Endodermal cell (in vitro differentiated cells): ENCODE measurements around the gene FYB2. TPM values are rescaled to one million over a fixed set of nuclear protein-coding genes. Genes with fewer than 3 reads are reported as not detected.

ENCODE experiments used
- DNase-seq: peaks from one replicate; pipeline ENCODE4 v3.0.0-alpha.2; 2017
- H3K27ac ChIP-seq: 2 replicates; pipeline ENCODE4 v1.5.1; 2013; ENCODE audit warnings: mild to moderate bottlenecking, low read depth, low read length, moderate library complexity
- H3K27me3 ChIP-seq: 2 replicates; pipeline ENCODE4 v1.6.1; 2013; ENCODE audit warnings: mild to moderate bottlenecking, low read length, moderate library complexity; ENCODE audit not compliant: insufficient read depth, control insufficient read depth, poor library complexity, severe bottlenecking
- H3K36me3 ChIP-seq: 2 replicates; pipeline ENCODE4 v1.7.0; 2013; ENCODE audit warnings: mild to moderate bottlenecking, low read length, moderate library complexity; ENCODE audit not compliant: control insufficient read depth, insufficient read depth
- H3K4me1 ChIP-seq: one replicate; pipeline ENCODE4 v1.7.0; 2013; ENCODE audit warnings: low read length; ENCODE audit not compliant: control insufficient read depth, insufficient read depth
- H3K4me3 ChIP-seq: 2 replicates; pipeline ENCODE4 v1.5.1; 2013; ENCODE audit warnings: mild to moderate bottlenecking, low read length, moderate library complexity
- H3K9ac ChIP-seq: 2 replicates; pipeline ENCODE4 v1.6.1; 2013; ENCODE audit warnings: mild to moderate bottlenecking, low read length, moderate library complexity; ENCODE audit not compliant: poor library complexity, severe bottlenecking; ENCODE audit errors: extremely low read depth
- H3K9me3 ChIP-seq: 2 replicates; pipeline ENCODE4 v1.6.1; 2013; ENCODE audit warnings: mild to moderate bottlenecking, low read length, moderate library complexity; ENCODE audit not compliant: control insufficient read depth
- H3K27ac Mint-ChIP-seq: 2 replicates; pipeline ENCODE4 v1.8.0; 2020; ENCODE audit warnings: mixed read lengths
- H3K27me3 Mint-ChIP-seq: 2 replicates; pipeline ENCODE4 v1.8.0; 2021; ENCODE audit warnings: mild to moderate bottlenecking, mixed read lengths; ENCODE audit not compliant: insufficient read depth
- H3K36me3 Mint-ChIP-seq: 2 replicates; pipeline ENCODE4 v1.8.0; 2020; ENCODE audit warnings: low read depth, mixed read lengths
- H3K4me1 Mint-ChIP-seq: 2 replicates; pipeline ENCODE4 v1.8.0; 2020; ENCODE audit warnings: mixed read lengths
- H3K4me3 Mint-ChIP-seq: 2 replicates; pipeline ENCODE4 v1.8.0; 2020; ENCODE audit warnings: mild to moderate bottlenecking, moderate library complexity, mixed read lengths
- H3K9me3 Mint-ChIP-seq: 2 replicates; pipeline ENCODE4 v1.8.0; 2020; ENCODE audit warnings: mild to moderate bottlenecking, mixed read lengths
- CTCF ChIP-seq: fragments of 200-600 bp; sonication (generic); conservative IDR thresholded peaks from 2 replicates; pipeline ENCODE4 v1.5.0; 2021; ENCODE audit warnings: antibody characterized with exemption, mild to moderate bottlenecking
- WGBS, 2 experiments: methylation state at CpG; one replicate each; pipeline versions ENCODE4 v1.1.5 to v1.1.7; 2013; ENCODE audit warnings: missing lambda C conversion rate in 2 of 2, mixed read lengths in 1 of 2; ENCODE audit not compliant: insufficient coverage in 1 of 2, insufficient read length in 1 of 2; 5-methylcytosine and 5-hydroxymethylcytosine counted together
- total RNA-seq, 2 donors: library from RNA; stranded (reverse); fragmentation: NEBNext Ultra II Directional in 1 of 2; extraction: Animal tissue kit (Norgen Biotek cat#: 25700) in 1 of 2; gene quantifications; 2 replicates in 1 of 2; 3 replicates in 1 of 2; pipeline ENCODE4 v1.2.1, GENCODE V29; 2021

Gene FYB2
- total RNA-seq, 2 donors from 2014 or later: 8.2 to 12.0 TPM

GRCh38 chr1:56795870-56796269, 23.3 kb downstream of the FYB2 start:
- no peaks in the 10 kb centered on the region for H3K36me3 Mint-ChIP-seq
- no peaks in the 10 kb centered on the region for H3K9me3 Mint-ChIP-seq
- peaks cover 2% of the 10 kb centered on the region for H3K27me3 Mint-ChIP-seq
- H3K27me3 ChIP-seq: no peaks in the 10 kb centered on the region
- H3K4me1 ChIP-seq: peaks cover 14% of the 10 kb centered on the region
- H3K9me3 ChIP-seq: no peaks in the 10 kb centered on the region
- 96 to 100% methylated on average over 1 to 3 of the region's 4 CpGs for WGBS, 2 experiments
- H3K9ac ChIP-seq: no peak overlapping the region
- H3K36me3 ChIP-seq: no peaks in the 10 kb centered on the region
- TF ChIP-seq CTCF: no peak
- H3K27ac ChIP-seq: no peak overlapping the region
- no peak overlapping the region for H3K4me3 ChIP-seq
- no peak overlapping the region for H3K4me3 Mint-ChIP-seq
- no peak overlapping the region for H3K27ac Mint-ChIP-seq
- DNase-seq: no peak
- H3K4me1 Mint-ChIP-seq: peaks cover 33% of the 10 kb centered on the region

- no peak overlapping the region for H3K27ac ChIP-seq
- H3K4me1 ChIP-seq: no peaks in the 10 kb centered on the region
- DNase-seq: no peak
- H3K4me3 ChIP-seq: no peak overlapping the region
- H3K36me3 ChIP-seq: no peaks in the 10 kb centered on the region
- Mint-ChIP-seq H3K4me3 (no peak overlapping the region), H3K9me3 (no peaks in the 10 kb centered on the region), H3K27ac (no peak overlapping the region), H3K4me1 (peaks cover 8% of the 10 kb centered on the region), H3K27me3 (peaks cover 13% of the 10 kb centered on the region), H3K36me3 (peaks cover 6% of the 10 kb centered on the region)
- no peaks in the 10 kb centered on the region for H3K9me3 ChIP-seq
- no peaks in the 10 kb centered on the region for H3K27me3 ChIP-seq
- WGBS, 2 experiments: 83 to 89% methylated on average over 1 to 3 of the region's 3 CpGs
- no peak for TF ChIP-seq CTCF
- H3K9ac ChIP-seq: no peak overlapping the region
Measured at GRCh38 chr1:56790036-56790435, 29.2 kb downstream of the FYB2 start.

- Mint-ChIP-seq H3K4me3 (no peak overlapping the region), H3K9me3 (no peaks in the 10 kb centered on the region), H3K36me3 (peaks cover 6% of the 10 kb centered on the region), H3K4me1 (peaks cover 4% of the 10 kb centered on the region), H3K27ac (no peak overlapping the region), H3K27me3 (peaks cover 12% of the 10 kb centered on the region)
- WGBS, 2 experiments: 93 to 98% methylated on average over 6 of the region's 6 CpGs
- Histone ChIP-seq H3K36me3 (no peaks in the 10 kb centered on the region), H3K27me3 (no peaks in the 10 kb centered on the region), H3K27ac (no peak overlapping the region), H3K9ac (no peak overlapping the region), H3K4me3 (no peak overlapping the region), H3K9me3 (no peaks in the 10 kb centered on the region), H3K4me1 (no peaks in the 10 kb centered on the region)
- DNase-seq: no peak
- TF ChIP-seq CTCF: no peak
Measured at GRCh38 chr1:56788588-56788987, 30.6 kb downstream of the FYB2 start.
